SK-N-SH (cell line): ENCODE data around the gene ABHD2. TPM values are rescaled to one million over a fixed set of nuclear protein-coding genes. Genes with fewer than 3 reads are reported as not detected.
"Not testable (repeated sequence)": the region's sequence is repeated elsewhere in the genome, so short reads cannot be mapped to it uniquely, and the experiment has no call there.

Experiments used
- CTCF ChIA-PET: fragments of 300-600, 350-600 bp; formaldehyde crosslinking; extraction: SDS; loops from one replicate; lab custom pipeline; 2021; lab: Yijun Ruan, JAX
- POLR2A ChIA-PET: fragments of 350-600 bp; sonication (Branson Sonifier 250); formaldehyde crosslinking; extraction: SDS; loops from one replicate; lab custom pipeline; 2020; ENCODE audit warnings: antibody characterized with exemption, inconsistent platforms; lab: Yijun Ruan, JAX
- DNase-seq: peaks from one replicate; pipeline ENCODE4 v3.0.0; 2012
- H2AFZ ChIP-seq: fragments of 200-600 bp; sonication (generic); 2 replicates; pipeline ENCODE4 v1.8.1; 2016; ENCODE audit warnings: antibody characterized with exemption, mild to moderate bottlenecking, low read depth
- H3F3A ChIP-seq: fragments of 200-600 bp; sonication (generic); replicated peaks from 2 replicates; pipeline ENCODE3; 2016; ENCODE audit warnings: antibody characterized with exemption, mild to moderate bottlenecking; ENCODE audit not compliant: insufficient read depth
- H3K27ac ChIP-seq, 2 experiments: fragments of 200-500 bp in 1 of 2; fragments of 200-600 bp in 1 of 2; sonication (Bioruptor generic) in 1 of 2; sonication (generic), shearing (Covaris generic) in 1 of 2; 2 replicates each; pipeline versions ENCODE4 v1.5.1 to v1.6.1; 2014 to 2016; ENCODE audit warnings: low read depth in 2 of 2, inconsistent platforms in 1 of 2, low read length in 1 of 2, mild to moderate bottlenecking in 1 of 2, mixed read lengths in 1 of 2
- H3K27me3 ChIP-seq: fragments of 200-600 bp; sonication (generic), shearing (Covaris generic); 2 replicates; pipeline ENCODE4 v1.6.1; 2016; ENCODE audit warnings: mixed run types; ENCODE audit not compliant: insufficient read depth
- H3K36me3 ChIP-seq, 2 experiments: fragments of 200-500 bp in 1 of 2; fragments of 200-600 bp in 1 of 2; sonication (Bioruptor generic) in 1 of 2; sonication (generic) in 1 of 2; replicated peaks in 1 of 2; 2 replicates each; pipeline versions ENCODE3 to v1.5.1; 2014 to 2016; ENCODE audit warnings: low read length in 1 of 2, mild to moderate bottlenecking in 1 of 2; ENCODE audit not compliant: insufficient read depth in 2 of 2, control insufficient read depth in 1 of 2
- H3K4me1 ChIP-seq, 2 experiments: fragments of 200-500 bp in 1 of 2; fragments of 200-600 bp in 1 of 2; sonication (Bioruptor generic) in 1 of 2; sonication (generic), shearing (Covaris generic) in 1 of 2; 2 replicates each; pipeline versions ENCODE4 v1.5.1 to v1.6.1; 2014 to 2016; ENCODE audit warnings: low read depth in 1 of 2, low read length in 1 of 2, mixed run types in 1 of 2; ENCODE audit not compliant: insufficient read depth in 2 of 2, control insufficient read depth in 1 of 2
- H3K4me2 ChIP-seq: fragments of 200-600 bp; sonication (generic), shearing (Covaris generic); 2 replicates; pipeline ENCODE4 v1.6.1; 2017; ENCODE audit warnings: mixed run types
- H3K4me3 ChIP-seq, 2 experiments: fragments of 200-500 bp in 1 of 2; fragments of 200-600 bp in 1 of 2; sonication (Bioruptor generic) in 1 of 2; sonication (generic), shearing (Covaris generic) in 1 of 2; 2 replicates each; pipeline versions ENCODE4 v1.5.1 to v1.8.1; 2014 to 2016; ENCODE audit warnings: low read depth in 2 of 2, inconsistent platforms in 1 of 2, low read length in 1 of 2, mild to moderate bottlenecking in 1 of 2, mixed read lengths in 1 of 2, moderate library complexity in 1 of 2
- H3K79me2 ChIP-seq: fragments of 200-600 bp; sonication (generic); 2 replicates; pipeline ENCODE4 v1.8.1; 2017; ENCODE audit warnings: mild to moderate bottlenecking; ENCODE audit not compliant: insufficient read depth
- H3K9ac ChIP-seq: fragments of 200-600 bp; sonication (generic); 2 replicates; pipeline ENCODE4 v1.6.1; 2017; ENCODE audit warnings: mixed run types
- H3K9me2 ChIP-seq: fragments of 200-600 bp; sonication (generic); 2 replicates; pipeline ENCODE4 v1.6.1; 2017; ENCODE audit warnings: mixed run types
- H3K9me3 ChIP-seq: fragments of 200-600 bp; sonication (generic); 2 replicates; pipeline ENCODE4 v1.6.1; 2017; ENCODE audit warnings: mixed run types, mild to moderate bottlenecking, moderate library complexity
- H4K20me1 ChIP-seq: fragments of 200-600 bp; sonication (generic); 2 replicates; pipeline ENCODE4 v1.6.1; 2017; ENCODE audit warnings: mild to moderate bottlenecking, mixed run types; ENCODE audit not compliant: insufficient read depth
- ELF1 ChIP-seq: IDR thresholded peaks from 2 replicates; pipeline ENCODE4 v1.4.0; 2012
- EP300 ChIP-seq, 2 experiments: IDR thresholded peaks; 2 replicates each; pipeline versions ENCODE4 v1.4.0 to v1.6.1; 2012; ENCODE audit warnings: borderline replicate concordance in 1 of 2, low read depth in 1 of 2, low read length in 1 of 2
- EZH2phosphoT487 ChIP-seq: fragments of 200-600 bp; sonication (generic); IDR thresholded peaks from 2 replicates; pipeline ENCODE4 v1.6.1; 2017; ENCODE audit warnings: low read depth, mixed run types, mild to moderate bottlenecking, antibody characterized with exemption, moderate library complexity, borderline replicate concordance
- GABPA ChIP-seq: IDR thresholded peaks from 2 replicates; pipeline ENCODE4 v1.4.0; 2012; ENCODE audit warnings: low read depth, mild to moderate bottlenecking
- GATA2 ChIP-seq: sonication (generic); formaldehyde crosslinking; IDR thresholded peaks from 2 replicates; pipeline ENCODE4 v1.5.0; 2020; ENCODE audit warnings: mild to moderate bottlenecking, missing genetic modification reagents
- MXI1 ChIP-seq: IDR thresholded peaks from 2 replicates; pipeline ENCODE4 v1.6.1; 2012; ENCODE audit warnings: mild to moderate bottlenecking, low read depth, low read length, improper control_type of control experiment
- NFIC ChIP-seq: IDR thresholded peaks from 2 replicates; pipeline ENCODE4 v1.4.0; 2012; ENCODE audit warnings: borderline replicate concordance
- PBX3 ChIP-seq: IDR thresholded peaks from 2 replicates; pipeline ENCODE4; 2012
- RFX5 ChIP-seq: IDR thresholded peaks from 2 replicates; pipeline ENCODE4 v1.6.1; 2012; ENCODE audit warnings: mild to moderate bottlenecking, improper control_type of control experiment, low read length
- RXRA ChIP-seq: IDR thresholded peaks from 2 replicates; pipeline ENCODE4 v1.4.0; 2012; ENCODE audit warnings: low read depth, mild to moderate bottlenecking, borderline replicate concordance
- TAF1 ChIP-seq: IDR thresholded peaks from 2 replicates; pipeline ENCODE4 v1.6.1; 2012; ENCODE audit warnings: low read depth, mild to moderate bottlenecking, low read length, moderate library complexity, borderline replicate concordance
- TCF12 ChIP-seq: IDR thresholded peaks from 2 replicates; pipeline ENCODE4 v1.4.0; 2012
- TEAD4 ChIP-seq: IDR thresholded peaks from 2 replicates; pipeline ENCODE4 v1.4.0; 2012; ENCODE audit warnings: mild to moderate bottlenecking, borderline replicate concordance; ENCODE audit not compliant: insufficient read depth
- USF2 ChIP-seq: fragments of 150-350 bp; IDR thresholded peaks from 2 replicates; pipeline ENCODE4 v1.6.1; 2017; ENCODE audit warnings: antibody characterized with exemption, low read length, low read depth, borderline replicate concordance
- YY1 ChIP-seq: IDR thresholded peaks from 2 replicates; pipeline ENCODE4 v1.4.0; 2012; ENCODE audit warnings: low read depth, mild to moderate bottlenecking
- WGBS: methylation state at CpG from one replicate; pipeline ENCODE4 v1.1.6; 2017; ENCODE audit warnings: low lambda C conversion rate; 5-methylcytosine and 5-hydroxymethylcytosine counted together
- polyA plus RNA-seq, 3 experiments: library from polyadenylated mRNA; depleted of rRNA; stranded (reverse); fragments of >200 nt; gene quantifications; 2 replicates each; pipeline ENCODE4 v1.2.3, GENCODE V29; 2012
- TF ChIP-seq, protein P1 (sequence below): IDR thresholded peaks from 2 replicates; pipeline ENCODE4 v1.6.1; 2012; ENCODE audit warnings: mild to moderate bottlenecking, low read depth, low read length, moderate library complexity
- TF ChIP-seq, protein P2 (sequence below): IDR thresholded peaks from 2 replicates; pipeline ENCODE4 v1.4.0; 2012; ENCODE audit warnings: low read depth, borderline replicate concordance

Gene ABHD2
- polyA plus RNA-seq, 1 of the 3 experiments (the other 2 are of a cell fraction): 19.2 TPM

GRCh38 chr15:89239883-89240810, 151.9 kb downstream of the ABHD2 start:
- H3K27ac ChIP-seq, H3K4me3 ChIP-seq, H3K9me3 ChIP-seq, H4K20me1 ChIP-seq, POLR2A ChIA-PET, H3K27me3 ChIP-seq, H3F3A ChIP-seq, H3K9ac ChIP-seq, H3K4me2 ChIP-seq, H3K79me2 ChIP-seq, H3K9me2 ChIP-seq, H2AFZ ChIP-seq, DNase-seq, H3K36me3 ChIP-seq: not testable (repeated sequence)
- 71% methylated on average over 12 of the region's 12 CpGs for WGBS
- CTCF ChIA-PET: interaction anchor here (2.5 kb wide), 1 partner anchor 33 kb away, joined by 14 read pairs; no protein-coding TSS in a partner anchor
- peaks cover 4 to 10% of the 10 kb centered on the region in 2 experiments; a peak in 3 of 4 replicates for H3K4me1 ChIP-seq

DNA sequence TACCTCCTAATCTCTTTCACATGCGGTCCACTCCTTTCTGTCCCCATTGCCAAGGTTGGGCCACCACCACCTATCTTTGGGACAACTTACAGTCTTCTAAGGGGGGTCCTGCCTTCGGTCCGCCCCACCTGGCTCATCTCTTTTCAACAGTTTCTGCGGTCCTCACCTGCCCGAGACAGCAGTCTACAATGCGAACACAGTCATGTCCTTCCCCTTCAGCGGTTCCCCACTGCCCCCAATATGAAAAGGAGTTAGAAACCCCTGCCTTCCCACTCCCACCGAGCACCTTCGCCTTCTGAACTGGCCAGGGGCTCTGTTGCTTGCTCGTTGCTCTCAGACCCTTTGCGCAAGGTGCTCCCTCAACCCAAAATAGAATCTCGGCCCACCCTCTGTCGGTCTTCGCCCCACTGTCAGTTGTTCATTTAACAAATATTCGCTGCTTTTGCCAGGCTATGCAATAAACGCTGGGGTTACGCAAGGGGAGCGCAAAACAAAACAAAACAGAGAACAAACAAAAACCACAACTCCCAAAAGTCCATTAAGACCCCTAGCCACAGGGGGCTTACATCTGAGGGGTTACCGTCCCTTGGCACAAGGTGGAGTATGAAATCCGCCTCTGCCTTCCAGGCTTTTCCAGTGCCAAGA, 154.9 kb downstream of the ABHD2 start:
- no peaks in the 10 kb centered on the region for H3K27me3 ChIP-seq
- no peaks in the 10 kb centered on the region for H3K9me2 ChIP-seq
- no peak for DNase-seq
- peaks cover 0 to 9% of the 10 kb centered on the region in 2 experiments for H3K36me3 ChIP-seq
- H3K4me2 ChIP-seq: peak overlapping the region; percentile 93
- H2AFZ ChIP-seq: peak overlapping the region; percentile 95
- H3K27ac ChIP-seq: peak overlapping the region in 1 of 2 experiments; percentile 56; a peak in 1 of 4 replicates
- H3K9ac ChIP-seq: peak overlapping the region; percentile 84
- peak overlapping the region; percentile 68 to 89 for H3K4me3 ChIP-seq
- H3K4me1 ChIP-seq: peaks cover 4 to 10% of the 10 kb centered on the region in 2 experiments; a peak in 3 of 4 replicates
- WGBS: 70% methylated on average over 20 of the region's 20 CpGs
- peaks cover 33% of the 10 kb centered on the region for H3K79me2 ChIP-seq
- ChIA-PET CTCF (interaction anchor here (1.0 to 3.9 kb wide), 10 partner anchors 9 to 339 kb away, joined by 3 to 41 read pairs (median 4); no protein-coding TSS in a partner anchor), POLR2A (interaction anchor here (1.1 kb wide), 1 partner anchor 80 kb away, joined by 3 read pairs; no protein-coding TSS in a partner anchor)
- H3F3A ChIP-seq: peaks cover 7% of the 10 kb centered on the region
- H3K9me3 ChIP-seq: no peaks in the 10 kb centered on the region
- H4K20me1 ChIP-seq: no peaks in the 10 kb centered on the region
- TF ChIP-seq PBX3 (no peak), EZH2phosphoT487 (no peak), RXRA (no peak), MXI1 (no peak), RFX5 (no peak), ELF1 (no peak), NFIC (no peak), USF2 (no peak), TCF12 (no peak), GABPA (no peak), YY1 (no peak), EP300 (IDR thresholded peaks at IDR 0.05; ENCODE audit: borderline replicate concordance in 1 of 2, low read depth in 1 of 2, low read length in 1 of 2) (no peak), GATA2 (CRISPR knock-in tag) (no peak), TAF1 (no peak), TEAD4 (no peak)
- TF ChIP-seq, protein P1, sequence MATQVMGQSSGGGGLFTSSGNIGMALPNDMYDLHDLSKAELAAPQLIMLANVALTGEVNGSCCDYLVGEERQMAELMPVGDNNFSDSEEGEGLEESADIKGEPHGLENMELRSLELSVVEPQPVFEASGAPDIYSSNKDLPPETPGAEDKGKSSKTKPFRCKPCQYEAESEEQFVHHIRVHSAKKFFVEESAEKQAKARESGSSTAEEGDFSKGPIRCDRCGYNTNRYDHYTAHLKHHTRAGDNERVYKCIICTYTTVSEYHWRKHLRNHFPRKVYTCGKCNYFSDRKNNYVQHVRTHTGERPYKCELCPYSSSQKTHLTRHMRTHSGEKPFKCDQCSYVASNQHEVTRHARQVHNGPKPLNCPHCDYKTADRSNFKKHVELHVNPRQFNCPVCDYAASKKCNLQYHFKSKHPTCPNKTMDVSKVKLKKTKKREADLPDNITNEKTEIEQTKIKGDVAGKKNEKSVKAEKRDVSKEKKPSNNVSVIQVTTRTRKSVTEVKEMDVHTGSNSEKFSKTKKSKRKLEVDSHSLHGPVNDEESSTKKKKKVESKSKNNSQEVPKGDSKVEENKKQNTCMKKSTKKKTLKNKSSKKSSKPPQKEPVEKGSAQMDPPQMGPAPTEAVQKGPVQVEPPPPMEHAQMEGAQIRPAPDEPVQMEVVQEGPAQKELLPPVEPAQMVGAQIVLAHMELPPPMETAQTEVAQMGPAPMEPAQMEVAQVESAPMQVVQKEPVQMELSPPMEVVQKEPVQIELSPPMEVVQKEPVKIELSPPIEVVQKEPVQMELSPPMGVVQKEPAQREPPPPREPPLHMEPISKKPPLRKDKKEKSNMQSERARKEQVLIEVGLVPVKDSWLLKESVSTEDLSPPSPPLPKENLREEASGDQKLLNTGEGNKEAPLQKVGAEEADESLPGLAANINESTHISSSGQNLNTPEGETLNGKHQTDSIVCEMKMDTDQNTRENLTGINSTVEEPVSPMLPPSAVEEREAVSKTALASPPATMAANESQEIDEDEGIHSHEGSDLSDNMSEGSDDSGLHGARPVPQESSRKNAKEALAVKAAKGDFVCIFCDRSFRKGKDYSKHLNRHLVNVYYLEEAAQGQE: no peak
- TF ChIP-seq, protein P2, sequence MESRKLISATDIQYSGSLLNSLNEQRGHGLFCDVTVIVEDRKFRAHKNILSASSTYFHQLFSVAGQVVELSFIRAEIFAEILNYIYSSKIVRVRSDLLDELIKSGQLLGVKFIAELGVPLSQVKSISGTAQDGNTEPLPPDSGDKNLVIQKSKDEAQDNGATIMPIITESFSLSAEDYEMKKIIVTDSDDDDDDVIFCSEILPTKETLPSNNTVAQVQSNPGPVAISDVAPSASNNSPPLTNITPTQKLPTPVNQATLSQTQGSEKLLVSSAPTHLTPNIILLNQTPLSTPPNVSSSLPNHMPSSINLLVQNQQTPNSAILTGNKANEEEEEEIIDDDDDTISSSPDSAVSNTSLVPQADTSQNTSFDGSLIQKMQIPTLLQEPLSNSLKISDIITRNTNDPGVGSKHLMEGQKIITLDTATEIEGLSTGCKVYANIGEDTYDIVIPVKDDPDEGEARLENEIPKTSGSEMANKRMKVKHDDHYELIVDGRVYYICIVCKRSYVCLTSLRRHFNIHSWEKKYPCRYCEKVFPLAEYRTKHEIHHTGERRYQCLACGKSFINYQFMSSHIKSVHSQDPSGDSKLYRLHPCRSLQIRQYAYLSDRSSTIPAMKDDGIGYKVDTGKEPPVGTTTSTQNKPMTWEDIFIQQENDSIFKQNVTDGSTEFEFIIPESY: no peak
